Measurements from ENCODE around the gene GNMT.

GNMT gene

GRCh38 chr6:42921801-42922200 is 38.8 kb upstream of the GNMT start:
- no peak for TF ChIP-seq CTCF (IDR thresholded peaks at IDR 0.05; ENCODE audit: unreplicated experiment in 3 of 3)
- Mint-ChIP-seq H3K36me3 (ENCODE audit: low read depth) (no peaks in the 10 kb centered on the region), H3K27ac (no peak overlapping the region), H3K9me3 (no peaks in the 10 kb centered on the region), H3K4me1 (no peaks in the 10 kb centered on the region), H3K27me3 (ENCODE audit: low read depth) (peaks cover 9% of the 10 kb centered on the region), H3K4me3 (no peak overlapping the region)

- no peaks in the 10 kb centered on the region for H3K36me3 Mint-ChIP-seq (ENCODE audit: low read depth)
- no peaks in the 10 kb centered on the region for H3K9me3 Mint-ChIP-seq
- no peak overlapping the region for H3K4me3 Mint-ChIP-seq
- H3K27ac Mint-ChIP-seq, result peak overlapping the region in 1 of 3 experiments; percentile 33
- TF ChIP-seq CTCF (IDR thresholded peaks at IDR 0.05; ENCODE audit: unreplicated experiment in 3 of 3), result no peak
- peaks cover 9% of the 10 kb centered on the region for H3K27me3 Mint-ChIP-seq (ENCODE audit: low read depth)
- H3K4me1 Mint-ChIP-seq, result peaks cover 4% of the 10 kb centered on the region
These were observed 36.9 kb upstream of the GNMT start for GRCh38 chr6:42923666-42924065.

- peak overlapping the region in 2 of 3 experiments; percentile 33 to 39 for H3K4me3 Mint-ChIP-seq
- peak overlapping the region in 2 of 3 experiments; percentile 54 to 76 for H3K27ac Mint-ChIP-seq
- H3K27me3 Mint-ChIP-seq (ENCODE audit: low read depth), result peaks cover 9% of the 10 kb centered on the region
- no peaks in the 10 kb centered on the region for H3K9me3 Mint-ChIP-seq
- H3K4me1 Mint-ChIP-seq, result peaks cover 15% of the 10 kb centered on the region
- peaks cover 3% of the 10 kb centered on the region for H3K36me3 Mint-ChIP-seq (ENCODE audit: low read depth)
- TF ChIP-seq CTCF (IDR thresholded peaks at IDR 0.05; ENCODE audit: unreplicated experiment in 3 of 3), result no peak
These were observed 35.2 kb upstream of the GNMT start for GRCh38 chr6:42925248-42925857.

- Mint-ChIP-seq H3K4me1 (peaks cover 40% of the 10 kb centered on the region), H3K27ac (peak within 1 kb of the TSS; percentile 99 to 100 (median 99)), H3K36me3 (ENCODE audit: low read depth) (peaks cover 24% of the 10 kb centered on the region), H3K9me3 (no peaks in the 10 kb centered on the region), H3K4me3 (peak within 1 kb of the TSS; percentile 97 to 99 (median 98)), H3K27me3 (ENCODE audit: low read depth) (no peaks in the 10 kb centered on the region)
- TF ChIP-seq CTCF (IDR thresholded peaks at IDR 0.05; ENCODE audit: unreplicated experiment in 3 of 3), result no peak
These were observed 31.4 kb upstream of the GNMT start, which contains the start of gene CNPY3 for GRCh38 chr6:42928986-42929820. TSS of gene CNPY3 (plus strand) at chr6:42929480. CDS start at chr6:42929571, 91 bp downstream.

GRCh38 chr6:42929821-42930360 is 30.7 kb upstream of the GNMT start:
- peak overlapping the region; percentile 97 to 99 (median 98) for H3K4me3 Mint-ChIP-seq
- no peak for TF ChIP-seq CTCF (IDR thresholded peaks at IDR 0.05; ENCODE audit: unreplicated experiment in 3 of 3)
- H3K4me1 Mint-ChIP-seq, result peaks cover 40% of the 10 kb centered on the region
- no peaks in the 10 kb centered on the region for H3K9me3 Mint-ChIP-seq
- peaks cover 25% of the 10 kb centered on the region for H3K36me3 Mint-ChIP-seq (ENCODE audit: low read depth)
- peak overlapping the region; percentile 99 to 100 (median 99) for H3K27ac Mint-ChIP-seq
- no peaks in the 10 kb centered on the region for H3K27me3 Mint-ChIP-seq (ENCODE audit: low read depth)

All from nephron (organoid).